Tongue (tissue), 2 donors: ENCODE data around the gene MRPL51. TPM values are rescaled to one million over a fixed set of nuclear protein-coding genes. Genes with fewer than 3 reads are reported as not detected.
"Not testable (repeated sequence)": the region's sequence is repeated elsewhere in the genome, so short reads cannot be mapped to it uniquely, and the experiment has no call there.

ENCODE experiments used
- DNase-seq: peaks from one replicate; pipeline ENCODE4 v3.0.0-alpha.2; 2015
- total RNA-seq: library from RNA; depleted of rRNA; stranded (reverse); fragments of >200 nt; gene quantifications from one replicate; pipeline ENCODE4 v1.2.3, GENCODE V29; 2014

MRPL51 gene
- total RNA-seq, 1 donor from 2014 or later = 55.2 TPM

DNA sequence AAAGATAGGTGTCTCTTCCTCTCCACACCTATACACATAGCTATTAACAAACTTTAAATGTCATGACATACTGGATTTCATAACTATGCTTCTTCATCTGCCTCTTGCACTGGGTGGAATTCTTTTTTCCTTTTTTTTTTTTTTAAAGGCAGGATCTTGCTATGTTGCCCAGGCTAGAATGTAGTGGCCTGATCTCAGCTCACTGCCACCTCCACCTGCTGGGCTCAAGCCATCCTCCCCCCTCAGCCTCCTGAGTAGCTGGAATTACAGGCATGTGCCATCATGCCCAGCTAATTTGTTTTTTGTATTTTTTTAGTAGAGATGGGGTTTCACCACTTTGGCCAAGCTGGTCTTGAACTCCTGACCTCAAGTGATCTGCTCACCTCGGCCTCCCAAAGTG, 4.8 kb downstream of the MRPL51 start:
- DNase-seq = no peak

DNA sequence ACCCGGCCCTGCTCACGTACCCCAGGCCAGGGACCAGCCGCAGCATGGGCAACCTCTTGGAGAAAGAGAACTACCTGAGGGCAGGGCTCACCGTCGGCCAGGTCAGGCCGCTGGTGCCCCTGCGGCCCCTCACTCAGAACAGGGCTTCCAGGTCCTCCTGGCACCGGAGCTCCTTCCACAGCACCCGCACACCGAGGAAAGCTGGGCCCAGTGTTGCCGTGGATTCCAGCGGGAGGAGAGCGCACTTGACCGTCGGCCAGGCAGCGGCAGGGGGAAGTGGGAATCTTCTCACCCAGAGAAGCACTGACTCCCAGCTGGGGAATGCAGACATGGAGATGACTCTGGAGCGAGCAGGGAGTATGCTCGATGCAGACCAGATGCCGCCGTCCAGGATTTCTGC, 14.6 kb downstream of the MRPL51 start:
- DNase-seq = no peak

DNA sequence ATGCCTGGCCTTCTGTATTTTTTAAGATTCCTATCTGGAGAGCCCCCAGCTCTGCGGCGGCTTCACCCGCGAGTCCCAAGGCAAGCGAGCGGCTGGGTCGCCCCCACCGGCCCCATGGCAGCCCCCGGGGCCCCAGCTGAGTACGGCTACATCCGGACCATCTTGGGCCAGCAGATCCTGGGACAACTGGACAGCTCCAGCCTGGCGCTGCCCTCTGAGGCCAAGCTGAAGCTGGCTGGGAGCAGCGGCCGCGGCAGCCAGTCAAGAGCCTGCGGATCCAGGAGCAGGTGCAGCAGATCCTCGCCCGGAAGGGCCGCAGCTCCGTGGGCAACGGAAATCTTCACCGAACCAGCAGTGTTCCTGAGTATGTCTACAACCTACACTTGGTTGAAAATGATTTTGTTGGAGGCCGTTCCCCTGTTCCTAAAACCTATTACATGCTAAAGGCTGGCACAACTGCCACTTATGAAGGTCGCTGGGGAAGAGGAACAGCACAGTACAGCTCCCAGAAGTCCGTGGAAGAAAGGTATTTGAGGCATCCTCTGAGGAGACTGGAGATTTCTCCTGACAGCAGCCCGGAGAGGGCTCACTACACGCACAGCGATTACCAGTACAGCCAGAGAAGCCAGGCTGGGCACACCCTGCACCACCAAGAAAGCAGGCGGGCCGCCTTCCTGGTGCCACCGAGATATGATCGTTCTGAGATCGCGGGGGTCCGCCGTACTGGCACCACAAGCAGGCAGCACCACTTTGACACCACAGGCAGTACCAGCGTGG, 15.3 kb downstream of the MRPL51 start:
- not testable (repeated sequence) for DNase-seq

DNA sequence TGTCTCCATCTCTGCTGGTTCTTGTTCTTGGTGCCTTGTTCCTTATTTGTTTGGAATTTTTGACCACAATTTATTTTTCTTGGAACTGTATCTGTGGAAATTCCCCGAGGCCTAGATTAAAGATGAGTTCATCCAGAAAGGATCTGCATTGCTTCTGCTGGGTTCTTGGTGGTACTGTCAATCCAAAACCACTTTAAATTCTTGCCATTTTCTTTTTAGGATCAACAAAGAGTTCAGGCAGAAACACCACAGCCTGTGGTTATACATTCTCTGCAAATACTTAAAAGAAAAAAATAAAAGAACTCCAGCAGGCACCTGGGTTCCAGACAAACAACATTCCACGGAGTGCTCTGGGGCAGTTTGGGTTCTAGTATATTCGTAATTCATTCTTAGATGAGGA, 16.6 kb downstream of the MRPL51 start:
- no peak for DNase-seq

GRCh38 chr12:6475233-6475975, 17.7 kb downstream of the MRPL51 start:
- not testable (repeated sequence) for DNase-seq

DNA sequence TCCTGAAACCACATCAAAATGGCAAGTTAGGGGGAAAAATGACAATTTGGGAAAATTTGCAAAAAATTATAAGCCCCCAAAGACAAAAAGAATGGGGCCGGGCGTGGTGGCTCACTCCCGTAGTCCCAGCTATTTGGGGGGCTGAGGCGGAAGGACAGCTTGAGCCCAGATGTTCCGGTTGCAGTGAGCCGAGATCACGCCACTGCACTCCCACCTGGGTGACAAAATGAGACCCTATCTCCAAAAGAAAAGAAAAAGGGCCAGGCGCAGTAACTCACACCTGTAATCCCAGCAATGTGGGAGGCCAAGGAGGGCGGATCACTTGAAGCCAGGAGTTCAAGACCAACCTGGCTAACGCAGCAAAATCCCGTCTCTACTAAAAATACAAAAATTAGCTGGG, 20.6 kb downstream of the MRPL51 start:
- no peak for DNase-seq

- no peak for DNase-seq
Observed at GRCh38 chr12:6471989-6472360, 21.1 kb downstream of the MRPL51 start.

GRCh38 chr12:6470375-6471163, 22.5 kb downstream of the MRPL51 start, which contains the start of gene VAMP1:
Gene VAMP1 (minus strand): TSS chr12:6470677. CDS start chr12:6470531, 146 bp downstream.
- DNase-seq = peak; percentile 99

DNA sequence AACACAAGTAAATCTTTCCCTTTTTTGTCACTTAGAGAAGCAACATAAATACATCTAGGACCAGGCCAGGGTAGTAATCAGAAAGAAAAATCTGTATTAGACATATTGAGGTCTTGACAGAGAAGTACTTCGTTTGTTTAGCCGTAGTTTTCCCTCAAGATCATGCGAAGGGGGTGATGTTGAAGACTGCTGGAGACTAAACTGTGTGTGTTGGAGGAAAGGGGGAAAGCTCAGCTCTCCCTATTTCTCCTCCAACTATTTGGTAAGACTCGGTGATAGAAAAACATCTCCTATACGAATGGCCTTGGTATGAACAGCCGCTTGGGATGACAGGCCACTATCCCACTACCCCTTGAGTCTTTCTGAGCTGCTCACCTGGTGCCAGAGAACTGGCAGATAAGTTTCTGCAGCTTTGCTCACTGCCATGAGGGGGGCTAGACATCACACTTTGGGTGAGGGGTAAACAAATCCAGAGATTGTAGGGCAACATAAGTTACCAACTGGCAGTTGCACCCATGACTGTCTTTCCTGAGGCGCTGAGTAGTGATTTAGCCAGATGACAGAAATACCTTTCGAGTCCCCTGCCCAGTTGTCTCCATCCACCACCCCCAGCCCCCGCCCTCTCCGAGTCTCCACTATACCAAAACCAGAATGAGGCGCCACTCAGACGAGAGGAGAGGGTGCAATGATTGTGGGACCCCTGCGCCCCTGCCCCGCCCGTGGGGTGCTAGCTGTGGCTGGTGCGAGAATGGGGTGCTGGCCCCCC, 23.3 kb downstream of the MRPL51 start:
- DNase-seq = no peak

DNA sequence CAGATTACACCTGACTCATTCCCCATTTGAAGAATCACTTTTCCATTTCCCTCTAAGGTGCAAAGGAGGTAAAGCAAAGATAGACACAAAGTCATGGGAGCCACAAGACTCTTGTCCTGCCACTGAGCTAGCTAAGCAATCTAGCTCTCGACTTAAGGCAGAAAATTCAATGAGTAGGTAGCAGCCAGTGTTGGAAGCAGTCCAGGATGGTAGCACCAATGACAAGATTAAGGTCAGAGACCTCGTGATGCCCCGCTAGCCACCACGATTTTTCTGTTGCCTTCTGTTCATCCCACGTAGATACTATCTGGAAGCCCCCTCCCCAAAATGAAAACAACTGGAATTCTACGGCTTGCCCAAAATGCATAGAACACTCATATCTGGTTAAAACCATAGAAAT, 24.0 kb downstream of the MRPL51 start:
- no peak for DNase-seq

DNA sequence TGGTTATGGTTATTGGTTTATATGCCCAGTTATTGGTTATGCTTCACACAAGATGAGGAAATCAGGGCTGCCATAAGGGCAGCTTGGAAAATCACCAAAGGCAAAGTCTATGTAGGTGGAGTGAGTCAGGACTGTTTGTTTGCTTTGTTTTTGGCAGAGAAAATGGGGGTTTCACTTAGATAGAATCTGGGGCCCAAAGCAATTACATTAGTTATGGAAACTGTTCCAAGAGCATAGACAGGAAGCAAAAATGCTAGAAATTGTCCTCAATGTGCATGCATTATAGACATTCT, 24.8 kb downstream of the MRPL51 start:
- no peak for DNase-seq

DNA sequence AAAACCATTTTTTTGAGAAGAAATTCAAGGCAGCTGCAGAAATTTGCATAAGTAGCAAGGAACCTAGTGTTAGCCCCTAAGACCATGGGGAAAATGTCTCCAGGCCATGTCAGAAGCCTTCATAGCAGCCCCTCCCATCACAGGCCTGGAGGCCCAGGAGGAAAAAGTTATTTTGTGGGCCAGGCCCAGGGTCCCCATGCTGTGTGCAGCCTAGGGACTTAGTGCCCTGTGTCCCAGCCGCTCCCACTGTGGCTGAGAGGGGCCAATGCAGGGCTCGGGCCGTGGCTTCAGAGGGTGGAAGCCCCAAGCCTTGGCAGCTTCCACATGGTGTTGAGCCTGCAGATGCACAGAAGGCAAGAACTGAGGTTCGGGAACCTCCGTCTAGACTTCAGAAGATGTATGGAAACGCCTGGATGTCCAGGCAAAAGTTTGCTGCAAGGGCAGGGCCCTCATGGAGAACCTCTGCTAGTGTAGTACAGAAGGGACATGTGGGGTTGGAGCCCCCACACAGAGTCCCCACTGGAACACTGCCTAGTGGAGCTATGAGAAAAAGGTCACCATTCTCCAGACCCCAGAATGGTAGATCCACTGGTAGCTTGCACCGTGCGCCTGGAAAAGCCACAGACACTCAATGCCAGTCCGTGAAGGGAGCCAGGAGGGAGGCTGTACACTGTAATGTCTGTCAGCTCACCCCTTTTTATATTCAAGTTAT, 25.3 kb downstream of the MRPL51 start:
- DNase-seq = not testable (repeated sequence)

DNA sequence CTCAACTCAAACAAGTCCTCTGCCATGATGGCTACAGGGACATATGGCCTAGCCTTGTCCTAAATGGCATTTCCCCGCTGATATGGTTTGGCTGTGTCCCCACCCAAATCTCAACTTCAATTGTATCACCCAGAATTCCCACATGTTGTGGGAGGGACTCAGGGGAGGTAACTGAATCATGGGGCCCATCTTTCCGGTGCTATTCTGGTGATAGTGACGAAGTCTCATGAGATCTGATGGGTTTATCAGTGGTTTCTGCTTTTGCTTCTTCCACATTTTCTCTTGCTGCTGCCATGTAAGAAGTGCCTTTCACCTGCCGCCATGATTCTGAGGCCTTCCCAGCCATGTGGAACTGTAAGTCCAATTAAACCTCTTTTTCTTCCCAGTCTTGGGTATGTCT, 26.3 kb downstream of the MRPL51 start:
- DNase-seq = not testable (repeated sequence)

DNA sequence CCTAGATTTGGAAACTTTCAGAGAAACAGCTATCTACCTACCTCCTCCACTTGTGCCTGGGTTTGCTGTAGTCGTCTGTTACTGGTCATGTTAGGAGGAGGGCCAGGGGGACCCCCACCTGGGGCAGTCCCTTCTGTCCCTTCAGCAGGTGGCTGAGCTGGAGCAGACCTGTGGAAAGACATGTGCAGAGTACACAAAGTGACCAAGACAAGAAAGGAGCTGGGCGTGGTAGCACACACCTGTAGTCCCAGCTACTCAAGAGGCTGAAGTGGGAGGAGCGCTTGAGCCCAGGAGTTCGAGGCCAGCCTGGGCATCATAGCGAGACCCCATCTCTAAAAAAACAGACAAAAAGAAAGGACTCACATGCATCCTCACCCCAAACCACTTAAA, 26.9 kb downstream of the MRPL51 start:
- no peak for DNase-seq

- peak; percentile 86 for DNase-seq
Observed at GRCh38 chr12:6465467-6466183, 27.4 kb downstream of the MRPL51 start.

DNA sequence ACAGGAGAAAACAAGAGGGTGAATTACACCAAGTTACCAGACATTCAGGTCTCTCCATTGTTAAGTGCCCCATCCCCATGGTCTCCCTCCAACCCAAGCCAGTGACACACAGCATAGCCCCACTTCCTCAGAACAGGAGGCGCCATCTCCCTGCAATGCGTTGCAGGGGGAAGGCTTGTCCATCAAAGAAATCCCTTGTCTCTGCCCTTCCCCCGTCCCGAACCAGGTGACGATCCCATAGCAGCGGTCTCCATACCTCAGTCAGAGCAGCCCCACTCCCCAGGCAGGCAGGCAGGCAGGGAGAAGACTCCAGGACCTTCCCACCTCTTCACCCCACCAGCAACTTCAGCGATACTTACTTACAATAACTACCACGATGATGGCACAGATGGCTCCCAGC, 28.5 kb downstream of the MRPL51 start:
- DNase-seq = no peak

- DNase-seq = peak; percentile 42
Observed at GRCh38 chr12:6463858-6464257, 29.2 kb downstream of the MRPL51 start.

DNA sequence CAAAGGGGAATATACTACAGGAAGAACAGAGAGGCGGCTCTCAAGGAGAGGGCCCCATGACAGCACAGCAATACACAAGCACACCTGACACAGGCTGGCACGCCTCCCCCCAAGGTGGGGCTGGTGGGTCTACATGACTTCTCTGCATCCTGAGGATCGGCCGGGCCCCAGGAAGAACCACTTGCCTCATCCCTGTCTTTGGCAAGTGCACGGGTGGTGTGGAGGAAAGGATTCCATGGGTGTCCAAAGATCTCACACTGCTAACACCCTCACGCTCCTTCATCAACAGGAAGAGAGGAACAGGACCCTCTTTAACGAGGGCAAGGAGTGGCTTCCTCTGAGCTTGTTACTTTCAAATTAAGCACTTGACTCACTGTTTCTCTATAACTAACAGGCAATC, 29.8 kb downstream of the MRPL51 start:
- DNase-seq = no peak

- no peak for DNase-seq
Observed at GRCh38 chr12:6462234-6462995, 30.6 kb downstream of the MRPL51 start.
